HepG2 (cell line): Measurements from ENCODE around the gene GPS1. TPM values are rescaled to one million over a fixed set of nuclear protein-coding genes. Genes with fewer than 3 reads are reported as not detected.

Experiments
- ATAC-seq: fragments of 200-7000 bp; cut with Tn5 transposase; 3 replicates; pipeline ENCODE4 v1.9.1; 2020; ENCODE audit warnings: mild to moderate bottlenecking, moderate library complexity
- BruUV-seq: library from RNA; stranded (reverse); fragments of 400-500 nt; replicated peaks from 2 replicates; lab custom pipeline; 2021; lab: Mats Ljungman, UMichigan
- CTCF ChIA-PET: fragments of 300-600 bp; formaldehyde crosslinking; extraction: SDS; loops from one replicate; lab custom pipeline; 2021; ENCODE audit warnings: low total read pairs, inconsistent platforms, low intra/inter-chr PET ratio; lab: Yijun Ruan, JAX
- POLR2A ChIA-PET: fragments of 350-600 bp; sonication (Branson Sonifier 250); formaldehyde crosslinking; loops from one replicate; lab custom pipeline; 2020; ENCODE audit warnings: antibody characterized with exemption, inconsistent platforms; lab: Yijun Ruan, JAX
- DNase-seq: peaks from one replicate; pipeline ENCODE4 v3.0.0-alpha.2; 2015; ENCODE audit warnings: low spot score
- FAIRE-seq: peaks from 3 replicates; lab custom pipeline; 2011; peaks lifted over from hg19 to GRCh38; lab: Jason Lieb, UNC
- H2AFZ ChIP-seq: one replicate; pipeline ENCODE4 v1.6.1; 2011; ENCODE audit warnings: low read length, inconsistent platforms
- H3K27ac ChIP-seq: fragments of 300-600 bp; 3 replicates; pipeline ENCODE4 v1.8.0; 2011; ENCODE audit warnings: mixed run types, mild to moderate bottlenecking, mixed read lengths, low read length, inconsistent platforms; ENCODE audit not compliant: insufficient read depth; ENCODE audit errors: extremely low read length
- H3K27me3 ChIP-seq, 2 experiments: fragments of 200-600 bp in 1 of 2; 2 replicates in 1 of 2; 3 replicates in 1 of 2; pipeline versions ENCODE4 v1.6.0 to v1.8.0; 2011; ENCODE audit warnings: low read length in 2 of 2, mild to moderate bottlenecking in 2 of 2, moderate library complexity in 2 of 2, inconsistent platforms in 1 of 2; ENCODE audit not compliant: insufficient read depth in 2 of 2, control insufficient read depth in 1 of 2
- H3K36me3 ChIP-seq, 2 experiments: fragments of 200-600 bp in 1 of 2; replicated peaks in 1 of 2; 2 replicates in 1 of 2; 3 replicates in 1 of 2; pipeline versions ENCODE4 v1.5.1 to v1.8.0; 2011; ENCODE audit warnings: low read length in 2 of 2, inconsistent platforms in 1 of 2; ENCODE audit not compliant: insufficient read depth in 2 of 2, control insufficient read depth in 1 of 2
- H3K4me1 ChIP-seq: 2 replicates; pipeline ENCODE4 v1.5.1; 2012; ENCODE audit warnings: low read length, inconsistent platforms; ENCODE audit not compliant: insufficient read depth
- H3K4me2 ChIP-seq: 2 replicates; pipeline ENCODE4 v1.6.0; 2011; ENCODE audit warnings: low read depth, low read length, inconsistent platforms
- H3K4me3 ChIP-seq, 3 experiments: fragments of 200-600 bp in 1 of 3; sonication (generic), shearing (Covaris generic) in 1 of 3; replicated peaks in 1 of 3; 2 replicates each; pipeline ENCODE4 v1.5.1; 2011 to 2016; ENCODE audit warnings: low read length in 3 of 3, inconsistent platforms in 2 of 3, low read depth in 2 of 3, mild to moderate bottlenecking in 2 of 3, control low read depth in 1 of 3, mixed read lengths in 1 of 3; ENCODE audit not compliant: insufficient read depth in 1 of 3
- H3K79me2 ChIP-seq: one replicate; pipeline ENCODE4 v1.6.1; 2011; ENCODE audit warnings: low read length, inconsistent platforms; ENCODE audit not compliant: insufficient read depth
- H3K9ac ChIP-seq: 2 replicates; pipeline ENCODE4 v1.6.0; 2011; ENCODE audit warnings: mild to moderate bottlenecking, low read depth, low read length, inconsistent platforms; ENCODE audit not compliant: insufficient read depth
- H3K9me3 ChIP-seq: 2 replicates; pipeline ENCODE4 v1.5.1; 2012; ENCODE audit warnings: mild to moderate bottlenecking, low read length
- H4K20me1 ChIP-seq: 2 replicates; pipeline ENCODE4 v1.6.0; 2011; ENCODE audit warnings: inconsistent platforms, mild to moderate bottlenecking, low read length, moderate library complexity; ENCODE audit not compliant: insufficient read depth
- AGO2 ChIP-seq: fragments of 200-400 bp; formaldehyde crosslinking; optimal IDR thresholded peaks from 2 replicates; pipeline ENCODE3; 2017; ENCODE audit warnings: mild to moderate bottlenecking, low read depth, low read length, moderate library complexity
- BORCS8-MEF2B ChIP-seq: sonication (generic); formaldehyde crosslinking; IDR thresholded peaks from 2 replicates; pipeline ENCODE4 v1.8.0; 2022; ENCODE audit warnings: mild to moderate bottlenecking, missing genetic modification reagents
- HNRNPL ChIP-seq: fragments of 200-400 bp; formaldehyde crosslinking; IDR thresholded peaks from 2 replicates; pipeline ENCODE4 v1.6.1; 2017; ENCODE audit warnings: mild to moderate bottlenecking, low read depth, low read length
- LRRFIP1 ChIP-seq: sonication (generic); formaldehyde crosslinking; conservative IDR thresholded peaks from 2 replicates; pipeline ENCODE4 v1.4.0; 2020; ENCODE audit warnings: missing genetic modification reagents
- MLX ChIP-seq: IDR thresholded peaks from 2 replicates; pipeline ENCODE4 v1.6.1; 2016
- NONO ChIP-seq, 2 experiments: fragments of 450-650 bp in 1 of 2; sonication (generic) in 1 of 2; formaldehyde crosslinking in 1 of 2; IDR thresholded peaks in 1 of 2; conservative IDR thresholded peaks in 1 of 2; 2 replicates each; pipeline versions ENCODE4 v1.6.1 to v1.8.0; 2017 to 2022; ENCODE audit warnings: mild to moderate bottlenecking in 1 of 2, missing genetic modification reagents in 1 of 2, moderate library complexity in 1 of 2
- POLR2AphosphoS5 ChIP-seq: IDR thresholded peaks from 2 replicates; pipeline ENCODE4 v1.6.1; 2012; ENCODE audit warnings: low read depth, low read length
- RBFOX2 ChIP-seq: fragments of 200-400 bp; formaldehyde crosslinking; IDR thresholded peaks from 2 replicates; pipeline ENCODE4 v1.6.1; 2017; ENCODE audit warnings: low read depth, mild to moderate bottlenecking, low read length
- RBM22 ChIP-seq: fragments of 200-400 bp; formaldehyde crosslinking; optimal IDR thresholded peaks from 2 replicates; pipeline ENCODE3; 2017; ENCODE audit warnings: mild to moderate bottlenecking, low read length, moderate library complexity
- ZNF484 ChIP-seq: sonication (generic); formaldehyde crosslinking; IDR thresholded peaks from 2 replicates; pipeline ENCODE4 v1.5.1; 2020; ENCODE audit warnings: mild to moderate bottlenecking, low read depth, missing genetic modification reagents, borderline replicate concordance
- ZNF530 ChIP-seq: sonication (generic); formaldehyde crosslinking; IDR thresholded peaks from 2 replicates; pipeline ENCODE4 v1.5.0; 2020; ENCODE audit warnings: low read depth, mild to moderate bottlenecking, missing genetic modification reagents
- ZNF687 ChIP-seq: sonication (generic); formaldehyde crosslinking; IDR thresholded peaks from 2 replicates; pipeline ENCODE4 v1.5.1; 2020; ENCODE audit warnings: mild to moderate bottlenecking, missing genetic modification reagents, moderate library complexity
- WGBS: methylation state at CpG from one replicate; pipeline ENCODE4 v1.1.6; 2017; ENCODE audit warnings: low lambda C conversion rate; 5-methylcytosine and 5-hydroxymethylcytosine counted together
- in situ Hi-C: cut with HindIII; loops from 2 replicates; pipeline ENCODE4 v1.10.0; 2017; ENCODE audit warnings: low pct_unique_long_range_greater_than_20kb; ENCODE audit not compliant: extremely low pct_ligation_motif_present
- intact Hi-C: fragments of 100-400 bp; cut with micrococcal nuclease; formaldehyde crosslinking; loops from one replicate; pipeline ENCODE4 v1.10.0; 2022; ENCODE audit not compliant: unreplicated experiment
- polyA plus RNA-seq, 8 experiments: library from polyadenylated mRNA; depleted of rRNA in 3 of 8; stranded (reverse) in 7 of 8; unstranded in 1 of 8; fragments of >200 nt; fragmentation: Illumina TruSeq in 4 of 8; extraction: Trizol in 4 of 8; gene quantifications; 2 replicates each; pipeline versions ENCODE4 v1.2.1 to v1.2.3, GENCODE V29; 2011 to 2016; ENCODE audit warnings: low read depth in 4 of 8, missing spikeins in 1 of 8, mixed read lengths in 1 of 8; ENCODE audit not compliant: insufficient read depth in 1 of 8
- total RNA-seq, 5 experiments: library from RNA; depleted of rRNA; stranded (reverse); fragments of >200 nt; fragmentation: Illumina TruSeq; extraction: Trizol; gene quantifications; 2 replicates each; pipeline ENCODE4 v1.2.3, GENCODE V29; 2016; ENCODE audit warnings: low read depth in 1 of 5

GPS1 gene
- total and polyA plus RNA-seq, 2 of the 13 experiments (the other 11 are each of a cell fraction or from before 2014, with no cell fraction given), result 124 to 128 TPM

GRCh38 chr17:82087961-82088837, 36.5 kb downstream of the GPS1 start:
- FAIRE-seq, result no peak
- WGBS, result 97% methylated on average over 37 of the region's 48 CpGs
- BruUV-seq, result no TSS peak

More at GRCh38 chr17:82087961-82088837, 36.5 kb downstream of the GPS1 start:
- Histone ChIP-seq H3K4me1 (peaks cover 4% of the 10 kb centered on the region), H3K36me3 (peaks cover 87 to 100% of the 10 kb centered on the region in 2 experiments), H3K27ac (no peak overlapping the region), H3K4me3 (no peak overlapping the region), H3K4me2 (no peak overlapping the region), H3K9me3 (no peaks in the 10 kb centered on the region), H3K9ac (no peak overlapping the region), H2AFZ (no peak overlapping the region), H4K20me1 (peaks cover 76% of the 10 kb centered on the region), H3K79me2 (peaks cover 28% of the 10 kb centered on the region), H3K27me3 (no peaks in the 10 kb centered on the region)
- TF ChIP-seq ZNF484 (CRISPR knock-in tag) (no peak), HNRNPL (0 out of 2 replicates have a peak, but pooled peaks have one; percentile 40), POLR2AphosphoS5 (0 out of 2 replicates have a peak, but pooled peaks have one; percentile 29), MLX (no peak), ZNF530 (CRISPR knock-in tag) (no peak), AGO2 (peak; percentile 60), RBM22 (peak; percentile 8), ZNF687 (CRISPR knock-in tag) (peak; percentile 15; the same call in 1 of the 2 replicates), LRRFIP1 (CRISPR knock-in tag) (no peak), BORCS8-MEF2B (0 out of 2 replicates have a peak, but pooled peaks have one; percentile 17), NONO (IDR thresholded peaks at IDR 0.05) (no peak), NONO (CRISPR knock-in tag; conservative IDR thresholded peaks at IDR 0.05) (no peak), RBFOX2 (peak; percentile 44)
- intact Hi-C loops (no loop called here), in situ Hi-C loops (no loop called here)
- CTCF ChIA-PET, result no interaction called here
- POLR2A ChIA-PET, result interaction anchor here (1.8 to 2.5 kb wide), 2 partner anchors 10 to 18 kb away, joined by 4 to 7 read pairs; partner anchors contain the start of gene FASN
- no peak for DNase-seq
- no peak for ATAC-seq
